K562 (cell line): ENCODE measurements around the gene C12orf75. TPM values are rescaled to one million over a fixed set of nuclear protein-coding genes. Genes with fewer than 3 reads are reported as not detected.

Experiments
- ATAC-seq: fragments of 200-7000 bp; cut with Tn5 transposase; 3 replicates; pipeline ENCODE4 v1.9.1; 2020; ENCODE audit warnings: moderate library complexity
- BruUV-seq: library from RNA; stranded (reverse); fragments of 400-500 nt; replicated peaks from 2 replicates; lab custom pipeline; 2021; lab: Mats Ljungman, UMichigan
- CTCF ChIA-PET: fragments of 300-600 bp; formaldehyde crosslinking; extraction: SDS; loops from one replicate; lab custom pipeline; 2021; ENCODE audit warnings: low intra/inter-chr PET ratio; lab: Yijun Ruan, JAX
- POLR2A ChIA-PET: fragments of 300-600, 350-650 bp; sonication (Branson Sonifier 250); formaldehyde crosslinking; extraction: SDS; loops from one replicate; lab custom pipeline; 2021; ENCODE audit warnings: antibody characterized with exemption, inconsistent platforms; lab: Yijun Ruan, JAX
- DNase-seq, 4 experiments: peaks; one replicate each; pipeline versions ENCODE4 v3.0.0 to v3.0.0-alpha.2; 2011 to 2018; ENCODE audit warnings: low spot score in 3 of 4, mixed read lengths in 3 of 4; ENCODE audit errors: extremely low read depth in 1 of 4
- FAIRE-seq: peaks from 2 replicates; lab custom pipeline; 2011; peaks lifted over from hg19 to GRCh38; lab: Jason Lieb, UNC
- H2AFZ ChIP-seq: 2 replicates; pipeline ENCODE4 v1.6.0; 2011; ENCODE audit warnings: low read depth, low read length, control low read depth, inconsistent platforms
- H3K27ac ChIP-seq: fragments of 200-600 bp; 3 replicates; pipeline ENCODE4 v1.8.0; 2011; ENCODE audit warnings: low read depth, mild to moderate bottlenecking, control low read depth, inconsistent platforms, low read length, moderate library complexity, mixed read lengths; ENCODE audit errors: extremely low read depth
- H3K27me3 ChIP-seq, 2 experiments: fragments of 300-600 bp in 1 of 2; 2 replicates in 1 of 2; 3 replicates in 1 of 2; pipeline versions ENCODE4 v1.6.0 to v1.8.0; 2011; ENCODE audit warnings: inconsistent platforms in 2 of 2, low read length in 2 of 2, mild to moderate bottlenecking in 1 of 2, mixed read lengths in 1 of 2, moderate library complexity in 1 of 2; ENCODE audit not compliant: control insufficient read depth in 2 of 2, insufficient read depth in 2 of 2
- H3K36me3 ChIP-seq: fragments of 300-600 bp; 3 replicates; pipeline ENCODE4 v1.8.0; 2011; ENCODE audit warnings: mild to moderate bottlenecking, low read length, inconsistent platforms; ENCODE audit not compliant: control insufficient read depth, insufficient read depth
- H3K4me1 ChIP-seq, 2 experiments: fragments of 200-600 bp in 1 of 2; replicated peaks in 1 of 2; 2 replicates in 1 of 2; 3 replicates in 1 of 2; pipeline versions ENCODE4 v1.5.1 to v1.8.0; 2011; ENCODE audit warnings: inconsistent platforms in 2 of 2, low read length in 2 of 2, mild to moderate bottlenecking in 1 of 2, mixed read lengths in 1 of 2, moderate library complexity in 1 of 2; ENCODE audit not compliant: control insufficient read depth in 2 of 2, insufficient read depth in 2 of 2
- H3K4me2 ChIP-seq: 2 replicates; pipeline ENCODE4 v1.6.1; 2011; ENCODE audit warnings: low read length, control low read depth, inconsistent platforms, mixed read lengths; ENCODE audit not compliant: insufficient read depth
- H3K4me3 ChIP-seq: fragments of 200-600 bp; sonication (generic), shearing (Covaris generic); 2 replicates; pipeline ENCODE4 v1.5.1; 2016; ENCODE audit warnings: control low read depth, inconsistent platforms
- H3K79me2 ChIP-seq: fragments of 200-600 bp; 3 replicates; pipeline ENCODE4 v1.8.0; 2011; ENCODE audit warnings: low read length, inconsistent platforms; ENCODE audit not compliant: control insufficient read depth, insufficient read depth
- H3K9ac ChIP-seq, 2 experiments: 2 replicates each; pipeline versions ENCODE4 v1.6.0 to v1.6.1; 2011; ENCODE audit warnings: low read depth in 2 of 2, low read length in 2 of 2, control low read depth in 1 of 2, inconsistent platforms in 1 of 2, mild to moderate bottlenecking in 1 of 2, mixed read lengths in 1 of 2; ENCODE audit not compliant: insufficient read depth in 1 of 2
- H3K9me1 ChIP-seq: one replicate; pipeline ENCODE4 v1.6.0; 2011; ENCODE audit warnings: inconsistent platforms, mild to moderate bottlenecking, low read length, moderate library complexity; ENCODE audit not compliant: control insufficient read depth, insufficient read depth
- H3K9me3 ChIP-seq: replicated peaks from 2 replicates; pipeline ENCODE4 v1.5.1; 2011; ENCODE audit warnings: low read depth, low read length, inconsistent platforms; ENCODE audit not compliant: control insufficient read depth, insufficient read depth
- H4K20me1 ChIP-seq: replicated peaks from 2 replicates; pipeline ENCODE4 v1.6.1; 2011; ENCODE audit warnings: low read length, inconsistent platforms, mixed read lengths; ENCODE audit not compliant: control insufficient read depth, insufficient read depth
- GABPB2 ChIP-seq: fragments of 250-450 bp; sonication (Bioruptor Pico); conservative IDR thresholded peaks from 2 replicates; pipeline ENCODE4 v1.5.1; 2021; ENCODE audit warnings: mild to moderate bottlenecking
- GTF2E2 ChIP-seq: fragments of 200-800 bp; sonication (Bioruptor generic); IDR thresholded peaks from 2 replicates; pipeline ENCODE4 v1.6.1; 2016; ENCODE audit warnings: missing genetic modification characterization, missing compliant biosample characterization
- SMARCC2 ChIP-seq: fragments of 450-650 bp; IDR thresholded peaks from 2 replicates; pipeline ENCODE4 v1.6.1; 2017; ENCODE audit warnings: antibody characterized with exemption, moderate library complexity, mild to moderate bottlenecking, low read depth
- TAF15 ChIP-seq: fragments of 200-400 bp; formaldehyde crosslinking; IDR thresholded peaks from 2 replicates; pipeline ENCODE4 v1.6.1; 2017; ENCODE audit warnings: mild to moderate bottlenecking, low read depth, low read length, moderate library complexity
- TEAD4 ChIP-seq, 2 experiments: sonication (generic) in 1 of 2; formaldehyde crosslinking in 1 of 2; IDR thresholded peaks; 2 replicates each; pipeline versions ENCODE4 v1.6.1 to v1.8.0; 2012 to 2022; ENCODE audit warnings: borderline replicate concordance in 1 of 2, inconsistent platforms in 1 of 2, low read length in 1 of 2, mild to moderate bottlenecking in 1 of 2, missing genetic modification reagents in 1 of 2
- ZFP1 ChIP-seq: fragments of 450-650 bp; formaldehyde crosslinking; IDR thresholded peaks from 2 replicates; pipeline ENCODE4 v1.4.0; 2020; ENCODE audit warnings: mild to moderate bottlenecking, mixed read lengths
- ZNF253 ChIP-seq: fragments of 250-450 bp; sonication (Bioruptor Pico); conservative IDR thresholded peaks from 2 replicates; pipeline ENCODE4 v1.6.1; 2021; ENCODE audit warnings: mild to moderate bottlenecking
- in situ Hi-C: fragments of 300-500 bp; cut with MboI; formaldehyde crosslinking; loops from 4 replicates; pipeline ENCODE4 v1.15.0; 2018; ENCODE audit warnings: inconsistent platforms, mixed read lengths
- intact Hi-C: fragments of 100-400 bp; cut with micrococcal nuclease; formaldehyde crosslinking; loops from 2 replicates; pipeline ENCODE4 v1.14.2; 2022
- polyA plus RNA-seq, 8 experiments: library from polyadenylated mRNA; depleted of rRNA in 4 of 8; stranded (reverse) in 5 of 8; unstranded in 3 of 8; fragments of >200 nt; fragmentation: Nextera tagmentation in 2 of 8; fragmentation: Illumina TruSeq in 1 of 8; extraction: Ambion mirVana in 2 of 8; extraction: Trizol in 1 of 8; gene quantifications; 2 replicates each; pipeline versions ENCODE4 v1.2.1 to v1.2.3, GENCODE V29; 2011 to 2014; ENCODE audit warnings: inconsistent platforms in 1 of 8, missing spikeins in 1 of 8
- total RNA-seq, 7 experiments: library from RNA; depleted of rRNA in 6 of 7; stranded (reverse); fragments of >200 nt in 6 of 7; fragmentation: Illumina TruSeq in 2 of 7; extraction: Trizol in 2 of 7; gene quantifications; 2 replicates each; pipeline versions ENCODE4 v1.2.1 to v1.2.3, GENCODE V29; 2011 to 2021; ENCODE audit warnings: low replicate concordance in 1 of 7
- TF ChIP-seq, protein P1 (sequence below): sonication (generic); formaldehyde crosslinking; IDR thresholded peaks from 2 replicates; pipeline ENCODE4 v1.8.0; 2022; ENCODE audit warnings: mild to moderate bottlenecking, missing genetic modification reagents

Gene C12orf75
- total and polyA plus RNA-seq, 9 of the 15 experiments (the other 6 are each of a cell fraction or from before 2014, with no cell fraction given) = 0.06 to 0.82 (median 0.26) TPM; not detected in 3

DNA sequence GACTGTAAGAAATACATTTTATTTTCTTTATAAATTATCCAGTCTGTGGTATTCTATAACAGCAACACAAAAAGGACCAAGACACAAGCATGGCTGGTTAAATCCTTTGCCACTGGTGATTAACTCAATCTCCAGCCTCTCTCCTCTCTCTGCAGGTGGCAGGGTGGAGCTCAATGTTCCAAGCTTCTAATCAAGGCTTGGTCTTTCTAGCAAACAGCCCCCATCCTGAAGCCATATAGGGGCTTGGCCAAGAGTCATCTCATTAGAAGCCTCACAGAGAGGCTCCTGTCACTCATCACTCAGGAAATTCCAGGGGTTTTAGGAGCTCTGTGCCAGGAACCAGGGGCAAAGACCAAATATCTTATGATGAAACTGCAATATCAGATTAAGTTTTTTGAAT is 12.0 kb downstream of the C12orf75 start:
- ATAC-seq (no peak), FAIRE-seq (no peak), DNase-seq (no peak)
- H4K20me1 ChIP-seq = no peaks in the 10 kb centered on the region
- ChIA-PET CTCF (no interaction called here), POLR2A (interaction anchor here (0.6 kb wide), 1 partner anchor 276 kb away, joined by 3 read pairs; no protein-coding TSS in a partner anchor)
- H3K4me1 ChIP-seq = no peaks in the 10 kb centered on the region
- H3K4me3 ChIP-seq = no peak overlapping the region
- BruUV-seq = no TSS peak
- H3K9me1 ChIP-seq = no peaks in the 10 kb centered on the region
- H3K9ac ChIP-seq = no peak overlapping the region
- no peaks in the 10 kb centered on the region for H3K27me3 ChIP-seq
- in situ Hi-C loops = no loop called here
- H2AFZ ChIP-seq = no peak overlapping the region
- no peaks in the 10 kb centered on the region for H3K9me3 ChIP-seq
- H3K4me2 ChIP-seq = no peak overlapping the region
- H3K36me3 ChIP-seq = no peaks in the 10 kb centered on the region
- no peaks in the 10 kb centered on the region for H3K79me2 ChIP-seq
- H3K27ac ChIP-seq = no peak overlapping the region
- no peak for TF ChIP-seq GABPB2 (CRISPR knock-in tag)
- TF ChIP-seq, protein P1, sequence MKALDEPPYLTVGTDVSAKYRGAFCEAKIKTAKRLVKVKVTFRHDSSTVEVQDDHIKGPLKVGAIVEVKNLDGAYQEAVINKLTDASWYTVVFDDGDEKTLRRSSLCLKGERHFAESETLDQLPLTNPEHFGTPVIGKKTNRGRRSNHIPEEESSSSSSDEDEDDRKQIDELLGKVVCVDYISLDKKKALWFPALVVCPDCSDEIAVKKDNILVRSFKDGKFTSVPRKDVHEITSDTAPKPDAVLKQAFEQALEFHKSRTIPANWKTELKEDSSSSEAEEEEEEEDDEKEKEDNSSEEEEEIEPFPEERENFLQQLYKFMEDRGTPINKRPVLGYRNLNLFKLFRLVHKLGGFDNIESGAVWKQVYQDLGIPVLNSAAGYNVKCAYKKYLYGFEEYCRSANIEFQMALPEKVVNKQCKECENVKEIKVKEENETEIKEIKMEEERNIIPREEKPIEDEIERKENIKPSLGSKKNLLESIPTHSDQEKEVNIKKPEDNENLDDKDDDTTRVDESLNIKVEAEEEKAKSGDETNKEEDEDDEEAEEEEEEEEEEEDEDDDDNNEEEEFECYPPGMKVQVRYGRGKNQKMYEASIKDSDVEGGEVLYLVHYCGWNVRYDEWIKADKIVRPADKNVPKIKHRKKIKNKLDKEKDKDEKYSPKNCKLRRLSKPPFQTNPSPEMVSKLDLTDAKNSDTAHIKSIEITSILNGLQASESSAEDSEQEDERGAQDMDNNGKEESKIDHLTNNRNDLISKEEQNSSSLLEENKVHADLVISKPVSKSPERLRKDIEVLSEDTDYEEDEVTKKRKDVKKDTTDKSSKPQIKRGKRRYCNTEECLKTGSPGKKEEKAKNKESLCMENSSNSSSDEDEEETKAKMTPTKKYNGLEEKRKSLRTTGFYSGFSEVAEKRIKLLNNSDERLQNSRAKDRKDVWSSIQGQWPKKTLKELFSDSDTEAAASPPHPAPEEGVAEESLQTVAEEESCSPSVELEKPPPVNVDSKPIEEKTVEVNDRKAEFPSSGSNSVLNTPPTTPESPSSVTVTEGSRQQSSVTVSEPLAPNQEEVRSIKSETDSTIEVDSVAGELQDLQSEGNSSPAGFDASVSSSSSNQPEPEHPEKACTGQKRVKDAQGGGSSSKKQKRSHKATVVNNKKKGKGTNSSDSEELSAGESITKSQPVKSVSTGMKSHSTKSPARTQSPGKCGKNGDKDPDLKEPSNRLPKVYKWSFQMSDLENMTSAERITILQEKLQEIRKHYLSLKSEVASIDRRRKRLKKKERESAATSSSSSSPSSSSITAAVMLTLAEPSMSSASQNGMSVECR = no peak
- TF ChIP-seq TEAD4 (IDR thresholded peaks at IDR 0.05; ENCODE audit: low read length) = no peak
- TF ChIP-seq TEAD4 (CRISPR knock-in tag; IDR thresholded peaks at IDR 0.05; ENCODE audit: borderline replicate concordance) = no peak
- TF ChIP-seq SMARCC2 = no peak
- no peak for TF ChIP-seq GTF2E2 (tag)
- no peak for TF ChIP-seq ZNF253
- TF ChIP-seq TAF15 = no peak
- TF ChIP-seq ZFP1 = no peak
- TF ChIP-seq, all 486 proteins: peak for 0
- intact Hi-C loops = no loop called here
